HepG2 (cell line): Measurements from ENCODE around the gene STRBP. TPM values are rescaled to one million over a fixed set of nuclear protein-coding genes. Genes with fewer than 3 reads are reported as not detected.

ENCODE experiments used
- ARID3A ChIP-seq: IDR thresholded peaks from 2 replicates; pipeline ENCODE4 v1.6.1; 2012; ENCODE audit warnings: low read depth, low read length, improper control_type of control experiment
- BHLHE40 ChIP-seq: IDR thresholded peaks from 2 replicates; pipeline ENCODE4 v1.6.1; 2011; ENCODE audit warnings: low read length, improper control_type of control experiment
- FOXA3 ChIP-seq: IDR thresholded peaks from 2 replicates; pipeline ENCODE4 v1.6.1; 2016; ENCODE audit warnings: missing genetic modification reagents, missing compliant biosample characterization
- GFI1 ChIP-seq: sonication (generic); formaldehyde crosslinking; IDR thresholded peaks from 2 replicates; pipeline ENCODE4 v1.5.0; 2020; ENCODE audit warnings: missing genetic modification reagents, mild to moderate bottlenecking, borderline replicate concordance
- NBN ChIP-seq: fragments of 450-650 bp; conservative IDR thresholded peaks from 2 replicates; pipeline ENCODE4 v1.6.1; 2017
- PAXIP1 ChIP-seq: sonication (generic); formaldehyde crosslinking; conservative IDR thresholded peaks from 2 replicates; pipeline ENCODE4 v1.4.0; 2020; ENCODE audit warnings: mild to moderate bottlenecking, missing genetic modification reagents, moderate library complexity
- RARA ChIP-seq: IDR thresholded peaks from 2 replicates; pipeline ENCODE4 v1.6.1; 2016; ENCODE audit warnings: missing genetic modification reagents, missing compliant biosample characterization
- REPIN1 ChIP-seq: sonication (generic); formaldehyde crosslinking; IDR thresholded peaks from 2 replicates; pipeline ENCODE4 v1.8.0; 2022; ENCODE audit warnings: missing genetic modification reagents, low read depth, mild to moderate bottlenecking, borderline replicate concordance
- SOX5 ChIP-seq: IDR thresholded peaks from 2 replicates; pipeline ENCODE4 v1.6.1; 2016; ENCODE audit warnings: borderline replicate concordance
- SOX6 ChIP-seq, 2 experiments: fragments of 450-650 bp in 1 of 2; sonication (generic) in 1 of 2; formaldehyde crosslinking in 1 of 2; IDR thresholded peaks; 2 replicates each; pipeline versions ENCODE4 v1.4.0 to v1.6.1; 2017 to 2020; ENCODE audit warnings: antibody characterized with exemption in 1 of 2, mild to moderate bottlenecking in 1 of 2, missing genetic modification reagents in 1 of 2
- TBX3 ChIP-seq: fragments of 450-650 bp; IDR thresholded peaks from 2 replicates; pipeline ENCODE4 v1.6.1; 2017; ENCODE audit warnings: antibody characterized with exemption, mild to moderate bottlenecking, inconsistent platforms, borderline replicate concordance
- ZMYM4 ChIP-seq: sonication (generic); formaldehyde crosslinking; IDR thresholded peaks from 2 replicates; pipeline ENCODE4 v1.8.1; 2023; ENCODE audit warnings: mild to moderate bottlenecking, missing genetic modification reagents
- ZNF3 ChIP-seq: IDR thresholded peaks from 2 replicates; pipeline ENCODE4 v1.7.0; 2017; ENCODE audit warnings: inconsistent platforms
- polyA plus RNA-seq, 8 experiments: library from polyadenylated mRNA; depleted of rRNA in 3 of 8; stranded (reverse) in 7 of 8; unstranded in 1 of 8; fragments of >200 nt; fragmentation: Illumina TruSeq in 4 of 8; extraction: Trizol in 4 of 8; gene quantifications; 2 replicates each; pipeline versions ENCODE4 v1.2.1 to v1.2.3, GENCODE V29; 2011 to 2016; ENCODE audit warnings: low read depth in 4 of 8, missing spikeins in 1 of 8, mixed read lengths in 1 of 8; ENCODE audit not compliant: insufficient read depth in 1 of 8
- total RNA-seq, 5 experiments: library from RNA; depleted of rRNA; stranded (reverse); fragments of >200 nt; fragmentation: Illumina TruSeq; extraction: Trizol; gene quantifications; 2 replicates each; pipeline ENCODE4 v1.2.3, GENCODE V29; 2016; ENCODE audit warnings: low read depth in 1 of 5
- TF ChIP-seq, protein P1 (sequence below): sonication (generic); formaldehyde crosslinking; IDR thresholded peaks from 2 replicates; pipeline ENCODE4 v1.9.0; 2021; ENCODE audit warnings: mild to moderate bottlenecking, missing genetic modification reagents
- TF ChIP-seq, protein P2 (sequence below), 2 experiments: sonication (generic) in 1 of 2; formaldehyde crosslinking in 1 of 2; IDR thresholded peaks; 2 replicates each; pipeline versions ENCODE4 v1.4.0 to v1.6.1; 2018 to 2020; ENCODE audit warnings: missing genetic modification reagents in 2 of 2, borderline replicate concordance in 1 of 2, low read depth in 1 of 2, mild to moderate bottlenecking in 1 of 2, missing biosample characterization in 1 of 2

Gene STRBP
- total and polyA plus RNA-seq, 2 of the 13 experiments (the other 11 are each of a cell fraction or from before 2014, with no cell fraction given), result 14.5 to 38.5 TPM

DNA sequence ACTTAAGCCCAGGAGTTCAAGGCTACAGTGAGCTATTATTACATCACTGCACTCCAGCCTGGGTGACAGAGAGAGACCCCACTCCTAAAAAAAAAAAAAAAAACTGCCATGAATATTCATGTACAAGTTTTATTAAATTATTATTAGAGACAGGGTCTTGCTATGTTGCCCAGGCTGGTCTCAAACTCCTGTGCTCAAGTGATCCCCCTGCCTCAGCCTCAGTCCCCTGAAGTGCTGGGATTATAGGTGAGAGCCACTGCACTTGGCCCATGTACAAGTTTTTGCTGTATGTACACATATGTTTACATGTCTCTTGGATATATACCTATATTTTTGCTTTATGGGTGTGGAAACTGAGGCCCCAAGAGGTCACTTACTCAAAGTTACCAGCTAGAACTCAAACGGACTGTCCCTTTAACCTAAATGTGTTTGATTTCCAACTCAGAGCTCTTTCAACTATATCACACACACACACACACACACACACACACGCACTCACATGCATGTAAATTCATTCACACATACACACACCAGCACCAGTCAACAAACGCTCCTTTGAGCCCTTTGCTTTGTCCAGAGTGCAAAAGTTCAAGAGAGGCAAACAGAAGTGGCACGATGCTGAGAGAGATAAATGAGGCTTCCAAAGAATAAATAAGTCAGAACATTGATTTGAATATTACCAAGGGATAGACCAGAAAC, 42.3 kb upstream of the STRBP start (continued):
- TF ChIP-seq, protein P1, sequence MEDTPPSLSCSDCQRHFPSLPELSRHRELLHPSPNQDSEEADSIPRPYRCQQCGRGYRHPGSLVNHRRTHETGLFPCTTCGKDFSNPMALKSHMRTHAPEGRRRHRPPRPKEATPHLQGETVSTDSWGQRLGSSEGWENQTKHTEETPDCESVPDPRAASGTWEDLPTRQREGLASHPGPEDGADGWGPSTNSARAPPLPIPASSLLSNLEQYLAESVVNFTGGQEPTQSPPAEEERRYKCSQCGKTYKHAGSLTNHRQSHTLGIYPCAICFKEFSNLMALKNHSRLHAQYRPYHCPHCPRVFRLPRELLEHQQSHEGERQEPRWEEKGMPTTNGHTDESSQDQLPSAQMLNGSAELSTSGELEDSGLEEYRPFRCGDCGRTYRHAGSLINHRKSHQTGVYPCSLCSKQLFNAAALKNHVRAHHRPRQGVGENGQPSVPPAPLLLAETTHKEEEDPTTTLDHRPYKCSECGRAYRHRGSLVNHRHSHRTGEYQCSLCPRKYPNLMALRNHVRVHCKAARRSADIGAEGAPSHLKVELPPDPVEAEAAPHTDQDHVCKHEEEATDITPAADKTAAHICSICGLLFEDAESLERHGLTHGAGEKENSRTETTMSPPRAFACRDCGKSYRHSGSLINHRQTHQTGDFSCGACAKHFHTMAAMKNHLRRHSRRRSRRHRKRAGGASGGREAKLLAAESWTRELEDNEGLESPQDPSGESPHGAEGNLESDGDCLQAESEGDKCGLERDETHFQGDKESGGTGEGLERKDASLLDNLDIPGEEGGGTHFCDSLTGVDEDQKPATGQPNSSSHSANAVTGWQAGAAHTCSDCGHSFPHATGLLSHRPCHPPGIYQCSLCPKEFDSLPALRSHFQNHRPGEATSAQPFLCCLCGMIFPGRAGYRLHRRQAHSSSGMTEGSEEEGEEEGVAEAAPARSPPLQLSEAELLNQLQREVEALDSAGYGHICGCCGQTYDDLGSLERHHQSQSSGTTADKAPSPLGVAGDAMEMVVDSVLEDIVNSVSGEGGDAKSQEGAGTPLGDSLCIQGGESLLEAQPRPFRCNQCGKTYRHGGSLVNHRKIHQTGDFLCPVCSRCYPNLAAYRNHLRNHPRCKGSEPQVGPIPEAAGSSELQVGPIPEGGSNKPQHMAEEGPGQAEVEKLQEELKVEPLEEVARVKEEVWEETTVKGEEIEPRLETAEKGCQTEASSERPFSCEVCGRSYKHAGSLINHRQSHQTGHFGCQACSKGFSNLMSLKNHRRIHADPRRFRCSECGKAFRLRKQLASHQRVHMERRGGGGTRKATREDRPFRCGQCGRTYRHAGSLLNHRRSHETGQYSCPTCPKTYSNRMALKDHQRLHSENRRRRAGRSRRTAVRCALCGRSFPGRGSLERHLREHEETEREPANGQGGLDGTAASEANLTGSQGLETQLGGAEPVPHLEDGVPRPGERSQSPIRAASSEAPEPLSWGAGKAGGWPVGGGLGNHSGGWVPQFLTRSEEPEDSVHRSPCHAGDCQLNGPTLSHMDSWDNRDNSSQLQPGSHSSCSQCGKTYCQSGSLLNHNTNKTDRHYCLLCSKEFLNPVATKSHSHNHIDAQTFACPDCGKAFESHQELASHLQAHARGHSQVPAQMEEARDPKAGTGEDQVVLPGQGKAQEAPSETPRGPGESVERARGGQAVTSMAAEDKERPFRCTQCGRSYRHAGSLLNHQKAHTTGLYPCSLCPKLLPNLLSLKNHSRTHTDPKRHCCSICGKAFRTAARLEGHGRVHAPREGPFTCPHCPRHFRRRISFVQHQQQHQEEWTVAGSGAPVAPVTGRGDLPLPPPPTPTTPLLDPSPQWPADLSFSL (CRISPR knock-in tag), result peak; percentile 75
- TF ChIP-seq REPIN1 (CRISPR knock-in tag), result 0 out of 2 replicates have a peak, but pooled peaks have one; percentile 28
- TF ChIP-seq SOX6 (IDR thresholded peaks at IDR 0.05), result no peak
- TF ChIP-seq SOX6 (CRISPR knock-in tag; IDR thresholded peaks at IDR 0.05), result peak; percentile 85
- TF ChIP-seq PAXIP1 (CRISPR knock-in tag), result peak; percentile 70
- no peak for TF ChIP-seq NBN
- TF ChIP-seq ZMYM4, result peak; percentile 17; the same call in 1 of the 2 replicates
- TF ChIP-seq BHLHE40, result peak; percentile 75
- TF ChIP-seq RARA (CRISPR knock-in tag), result peak; percentile 70
- peak; percentile 51 for TF ChIP-seq FOXA3 (CRISPR knock-in tag)
- peak; percentile 50; the same call in 1 of the 2 replicates for TF ChIP-seq SOX5 (CRISPR knock-in tag)
- TF ChIP-seq TBX3, result peak; percentile 87
- TF ChIP-seq, protein P2, sequence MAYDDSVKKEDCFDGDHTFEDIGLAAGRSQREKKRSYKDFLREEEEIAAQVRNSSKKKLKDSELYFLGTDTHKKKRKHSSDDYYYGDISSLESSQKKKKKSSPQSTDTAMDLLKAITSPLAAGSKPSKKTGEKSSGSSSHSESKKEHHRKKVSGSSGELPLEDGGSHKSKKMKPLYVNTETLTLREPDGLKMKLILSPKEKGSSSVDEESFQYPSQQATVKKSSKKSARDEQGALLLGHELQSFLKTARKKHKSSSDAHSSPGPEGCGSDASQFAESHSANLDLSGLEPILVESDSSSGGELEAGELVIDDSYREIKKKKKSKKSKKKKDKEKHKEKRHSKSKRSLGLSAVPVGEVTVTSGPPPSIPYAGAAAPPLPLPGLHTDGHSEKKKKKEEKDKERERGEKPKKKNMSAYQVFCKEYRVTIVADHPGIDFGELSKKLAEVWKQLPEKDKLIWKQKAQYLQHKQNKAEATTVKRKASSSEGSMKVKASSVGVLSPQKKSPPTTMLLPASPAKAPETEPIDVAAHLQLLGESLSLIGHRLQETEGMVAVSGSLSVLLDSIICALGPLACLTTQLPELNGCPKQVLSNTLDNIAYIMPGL (CRISPR knock-in tag; IDR thresholded peaks at IDR 0.05; ENCODE audit: borderline replicate concordance in 1 of 2, low read depth in 1 of 2), result no peak
- 0 out of 2 replicates have a peak, but pooled peaks have one; percentile 35 for TF ChIP-seq GFI1 (CRISPR knock-in tag)
- TF ChIP-seq ZNF3 (CRISPR knock-in tag), result peak; percentile 83; the same call in 1 of the 2 replicates
- peak; percentile 91 for TF ChIP-seq ARID3A
